IPS DF 6.9 (cell line): ENCODE data around the gene OXCT1.
"Not testable (repeated sequence)": the region's sequence is repeated elsewhere in the genome, so short reads cannot be mapped to it uniquely, and the experiment has no call there.

Source experiments
- DNase-seq: peaks from one replicate; pipeline ENCODE4 v3.0.0-alpha.2; 2013; ENCODE audit warnings: low read depth, low spot score
- H3K27ac ChIP-seq: one replicate; pipeline ENCODE4 v1.5.1; 2013; ENCODE audit warnings: low read length, control low read depth
- H3K27me3 ChIP-seq: 2 replicates; pipeline ENCODE4 v1.6.1; 2013; ENCODE audit warnings: mild to moderate bottlenecking, low read length; ENCODE audit not compliant: control insufficient read depth, insufficient read depth
- H3K36me3 ChIP-seq: 2 replicates; pipeline ENCODE4 v1.6.1; 2013; ENCODE audit warnings: low read length; ENCODE audit not compliant: control insufficient read depth, insufficient read depth
- H3K4me1 ChIP-seq: 2 replicates; pipeline ENCODE4 v1.6.1; 2013; ENCODE audit warnings: low read length; ENCODE audit not compliant: control insufficient read depth, insufficient read depth
- H3K4me3 ChIP-seq: 2 replicates; pipeline ENCODE4 v1.5.1; 2013; ENCODE audit warnings: mild to moderate bottlenecking, low read length
- H3K9me3 ChIP-seq: 2 replicates; pipeline ENCODE4 v1.6.1; 2013; ENCODE audit warnings: low read length, inconsistent platforms; ENCODE audit not compliant: control insufficient read depth, insufficient read depth
- WGBS: extraction: QIAGEN DNeasy Blood & Tissue Kit; methylation state at CpG from one replicate; pipeline ENCODE4 v1.1.7; 2013; ENCODE audit warnings: mixed read lengths, missing lambda C conversion rate; ENCODE audit not compliant: insufficient read length, insufficient coverage; 5-methylcytosine and 5-hydroxymethylcytosine counted together

The OXCT1 gene

DNA sequence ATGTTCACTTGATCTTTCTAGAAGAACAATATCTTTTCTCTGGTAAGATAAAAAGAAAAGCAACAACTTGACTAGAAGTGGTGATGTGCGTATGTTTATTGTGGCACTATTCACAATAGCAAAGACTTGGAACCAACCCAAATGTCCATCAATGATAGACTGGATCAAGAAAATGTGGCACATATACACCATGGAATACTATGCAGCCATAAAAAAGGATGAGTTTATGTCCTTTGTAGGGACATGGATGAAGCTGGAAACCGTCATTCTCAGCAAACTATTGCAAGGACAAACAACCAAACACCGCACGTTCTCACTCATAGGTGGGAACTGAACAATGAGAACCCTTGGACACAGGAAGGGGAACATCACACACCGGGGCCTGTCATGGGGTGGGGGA lies 140.8 kb downstream of the OXCT1 start:
- DNase-seq, H3K36me3 ChIP-seq: not testable (repeated sequence)
- no CpG with 5 or more reads among the region's 5 CpGs for WGBS

DNA sequence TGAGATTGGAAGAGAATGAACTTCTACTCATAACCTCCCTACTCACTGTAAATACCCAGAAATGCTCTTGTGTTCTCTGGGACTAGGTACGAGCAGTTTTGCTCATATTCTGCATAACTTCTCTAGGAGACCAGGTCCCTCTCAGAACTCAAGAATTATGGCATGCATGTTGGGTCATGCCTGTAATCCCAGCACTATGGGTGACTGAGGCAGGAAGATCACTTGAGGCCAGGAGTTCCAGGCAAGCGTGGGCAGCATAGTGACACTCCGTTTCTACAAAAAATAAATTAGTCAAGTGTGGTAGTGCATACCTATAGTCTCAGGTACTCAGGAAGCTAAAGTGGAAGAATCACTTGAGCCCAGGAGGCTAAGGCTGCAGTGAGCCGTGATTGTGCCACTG lies 141.9 kb downstream of the OXCT1 start:
- no peaks in the 10 kb centered on the region for H3K9me3 ChIP-seq
- H3K36me3 ChIP-seq = no peaks in the 10 kb centered on the region
- no peak for DNase-seq
- no peak overlapping the region for H3K27ac ChIP-seq
- no peak overlapping the region for H3K4me3 ChIP-seq
- no peaks in the 10 kb centered on the region for H3K4me1 ChIP-seq
- WGBS = no CpG with 5 or more reads among the region's 4 CpGs
- H3K27me3 ChIP-seq = no peaks in the 10 kb centered on the region

More for the DNA sequence above, 140.8 kb downstream of the OXCT1 start:
- H3K27ac ChIP-seq, H3K9me3 ChIP-seq, H3K4me1 ChIP-seq, H3K4me3 ChIP-seq, H3K27me3 ChIP-seq: not testable (repeated sequence)

DNA sequence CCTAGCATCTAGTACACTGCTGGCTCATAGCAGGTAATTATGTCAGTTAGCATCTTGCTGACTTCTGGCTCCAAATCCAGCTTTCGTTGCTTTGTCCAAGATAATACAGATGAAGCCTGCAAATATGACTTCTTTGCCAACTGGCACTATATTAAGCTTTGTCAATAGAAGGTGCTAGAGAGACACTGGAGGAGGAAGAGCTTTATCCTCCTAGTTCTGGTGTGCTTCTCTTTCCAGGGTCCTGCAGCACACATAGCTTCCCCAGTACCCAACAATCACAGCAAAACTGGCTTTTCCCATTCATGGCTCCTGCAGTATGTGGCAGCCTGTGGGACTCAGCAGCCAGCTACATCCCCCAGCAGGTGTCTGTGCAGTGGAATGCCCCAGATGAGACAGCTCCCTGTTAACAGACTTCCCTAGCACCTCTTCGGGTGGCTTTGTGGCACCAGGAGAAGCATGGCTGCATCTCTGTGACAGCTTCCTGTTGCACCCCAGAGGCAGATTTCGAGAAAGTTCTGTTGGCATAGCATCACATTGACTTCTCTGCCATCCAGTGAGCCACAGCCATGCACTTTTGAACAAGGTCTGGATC lies 147.8 kb downstream of the OXCT1 start:
- Histone ChIP-seq H3K27ac (no peak overlapping the region), H3K36me3 (no peaks in the 10 kb centered on the region), H3K4me3 (no peak overlapping the region), H3K9me3 (no peaks in the 10 kb centered on the region), H3K4me1 (no peaks in the 10 kb centered on the region), H3K27me3 (no peaks in the 10 kb centered on the region)
- no peak for DNase-seq
- no CpG with 5 or more reads among the region's 3 CpGs for WGBS

DNA sequence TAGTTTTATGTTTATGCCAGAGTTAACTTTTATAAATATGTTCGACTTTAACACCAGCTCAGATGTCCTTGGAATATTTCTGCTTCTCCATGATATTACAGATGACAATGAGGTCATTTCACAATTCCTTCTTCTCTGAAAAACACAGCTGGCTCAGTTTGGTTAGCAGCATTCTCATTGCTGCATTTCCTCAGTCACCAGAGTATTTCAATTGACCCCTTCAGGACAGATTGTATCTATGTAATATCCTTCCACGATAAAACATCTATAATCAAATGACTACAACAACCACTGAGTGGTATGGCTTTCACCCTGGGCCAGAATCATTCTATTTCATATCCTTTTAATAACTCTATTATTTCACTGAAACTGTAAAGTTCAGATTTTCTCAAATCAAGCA lies 148.7 kb downstream of the OXCT1 start:
- DNase-seq = no peak
- no CpG with 5 or more reads among the region's 2 CpGs for WGBS
- no peaks in the 10 kb centered on the region for H3K36me3 ChIP-seq
- no peak overlapping the region for H3K4me3 ChIP-seq
- no peaks in the 10 kb centered on the region for H3K27me3 ChIP-seq
- H3K4me1 ChIP-seq = no peaks in the 10 kb centered on the region
- H3K27ac ChIP-seq = no peak overlapping the region
- no peaks in the 10 kb centered on the region for H3K9me3 ChIP-seq

DNA sequence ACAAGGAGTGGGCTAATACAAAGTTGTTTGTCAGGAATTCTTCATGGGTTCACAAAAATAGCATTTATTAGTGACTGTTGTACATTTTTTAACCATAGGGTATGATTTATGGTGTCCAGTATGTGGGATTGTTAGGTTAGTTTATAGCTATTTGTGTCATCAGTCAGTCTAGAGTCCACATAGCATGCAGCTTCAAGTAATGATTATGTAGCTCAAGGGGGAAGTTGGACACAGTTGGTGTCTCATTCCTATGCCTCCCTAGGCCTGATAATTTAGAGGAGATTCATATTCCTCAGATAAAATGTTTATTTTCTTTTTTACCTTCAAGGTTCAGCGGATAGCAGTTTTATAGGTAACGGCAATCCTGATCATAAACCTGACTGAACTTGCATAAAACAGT lies 153.8 kb downstream of the OXCT1 start:
- Histone ChIP-seq H3K4me3 (no peak overlapping the region), H3K4me1 (no peaks in the 10 kb centered on the region), H3K27me3 (no peaks in the 10 kb centered on the region), H3K9me3 (no peaks in the 10 kb centered on the region), H3K27ac (no peak overlapping the region), H3K36me3 (no peaks in the 10 kb centered on the region)
- no peak for DNase-seq
- no CpG with 5 or more reads among the region's 2 CpGs for WGBS

DNA sequence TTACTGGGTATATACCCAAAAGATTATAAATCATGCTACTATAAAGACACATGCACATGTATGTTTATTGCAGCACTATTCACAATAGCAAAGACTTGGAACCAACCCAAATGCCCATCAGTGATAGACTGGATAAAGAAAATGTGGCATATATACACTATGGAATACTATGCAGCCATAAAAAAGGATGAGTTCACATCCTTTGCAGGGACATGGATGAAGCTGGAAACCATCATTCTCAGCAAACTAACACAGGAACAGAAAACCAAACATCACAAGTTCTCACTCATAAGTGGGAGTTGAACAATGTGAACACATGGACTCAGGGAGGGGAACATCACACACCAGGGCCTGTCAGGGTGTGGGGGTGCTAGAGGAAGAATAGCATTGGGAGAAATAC lies 155.8 kb downstream of the OXCT1 start:
- H3K4me1 ChIP-seq, DNase-seq, H3K4me3 ChIP-seq, H3K36me3 ChIP-seq, H3K27me3 ChIP-seq, H3K27ac ChIP-seq, H3K9me3 ChIP-seq: not testable (repeated sequence)

DNA sequence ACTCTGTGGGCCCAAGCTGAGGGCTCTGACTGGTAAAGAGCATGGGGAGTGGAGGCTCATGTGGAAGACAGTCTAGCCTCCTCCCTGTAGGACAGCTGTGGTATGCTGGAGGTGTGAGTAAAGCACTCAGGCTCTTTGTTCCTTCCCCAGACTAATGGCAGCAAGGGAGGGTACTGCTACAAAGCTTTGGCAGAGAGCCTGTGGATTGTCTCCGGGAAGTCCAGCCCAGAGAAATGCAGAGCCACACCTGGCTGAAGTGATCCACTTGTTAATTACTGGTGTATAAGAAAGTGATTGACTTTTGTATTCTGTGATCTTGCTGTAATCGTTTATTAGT lies 161.7 kb downstream of the OXCT1 start:
- Histone ChIP-seq H3K4me3 (no peak overlapping the region), H3K4me1 (no peaks in the 10 kb centered on the region), H3K27me3 (no peaks in the 10 kb centered on the region), H3K9me3 (no peaks in the 10 kb centered on the region), H3K27ac (no peak overlapping the region), H3K36me3 (no peaks in the 10 kb centered on the region)
- no CpG with 5 or more reads among the region's 2 CpGs for WGBS
- no peak for DNase-seq

DNA sequence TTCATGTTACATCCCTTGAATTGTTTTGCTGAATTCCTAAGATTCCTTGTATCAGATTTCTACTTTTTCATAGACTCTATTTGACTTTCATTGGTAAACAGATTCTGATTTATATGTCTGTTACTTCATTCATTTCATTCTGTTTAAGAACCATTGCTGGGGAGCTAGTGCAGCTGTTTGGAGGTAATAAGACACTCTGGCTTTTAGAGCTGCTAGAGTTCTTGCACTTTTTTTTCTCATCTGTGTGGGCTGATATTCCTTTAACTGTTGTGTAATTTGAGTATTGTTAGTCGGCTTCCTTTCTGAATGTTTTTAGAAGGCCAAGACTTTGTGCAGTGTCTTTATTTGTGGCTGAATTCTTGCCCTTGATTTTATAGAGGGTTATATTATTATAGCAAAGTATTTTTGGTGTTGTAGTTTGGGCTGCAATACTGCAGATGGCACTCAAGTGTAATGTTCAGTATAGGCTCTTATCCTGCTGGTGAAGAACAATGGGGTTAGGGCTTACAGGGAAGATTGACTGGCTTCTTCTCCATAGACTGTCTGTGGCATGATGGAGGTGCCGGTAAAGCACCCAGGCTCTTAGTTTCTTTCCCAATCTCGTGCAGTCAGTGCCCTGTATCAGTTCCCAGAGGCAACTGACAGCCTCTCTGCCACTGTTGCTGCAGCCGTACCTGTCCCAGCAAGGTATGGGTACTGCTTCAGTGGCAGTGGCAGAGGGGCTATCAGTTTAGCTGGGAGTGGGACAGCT lies 162.2 kb downstream of the OXCT1 start:
- no peaks in the 10 kb centered on the region for H3K9me3 ChIP-seq
- no peaks in the 10 kb centered on the region for H3K4me1 ChIP-seq
- H3K36me3 ChIP-seq = no peaks in the 10 kb centered on the region
- no CpG with 5 or more reads among the region's 4 CpGs for WGBS
- DNase-seq = peak; percentile 22
- H3K27me3 ChIP-seq = no peaks in the 10 kb centered on the region
- H3K4me3 ChIP-seq = no peak overlapping the region
- no peak overlapping the region for H3K27ac ChIP-seq

DNA sequence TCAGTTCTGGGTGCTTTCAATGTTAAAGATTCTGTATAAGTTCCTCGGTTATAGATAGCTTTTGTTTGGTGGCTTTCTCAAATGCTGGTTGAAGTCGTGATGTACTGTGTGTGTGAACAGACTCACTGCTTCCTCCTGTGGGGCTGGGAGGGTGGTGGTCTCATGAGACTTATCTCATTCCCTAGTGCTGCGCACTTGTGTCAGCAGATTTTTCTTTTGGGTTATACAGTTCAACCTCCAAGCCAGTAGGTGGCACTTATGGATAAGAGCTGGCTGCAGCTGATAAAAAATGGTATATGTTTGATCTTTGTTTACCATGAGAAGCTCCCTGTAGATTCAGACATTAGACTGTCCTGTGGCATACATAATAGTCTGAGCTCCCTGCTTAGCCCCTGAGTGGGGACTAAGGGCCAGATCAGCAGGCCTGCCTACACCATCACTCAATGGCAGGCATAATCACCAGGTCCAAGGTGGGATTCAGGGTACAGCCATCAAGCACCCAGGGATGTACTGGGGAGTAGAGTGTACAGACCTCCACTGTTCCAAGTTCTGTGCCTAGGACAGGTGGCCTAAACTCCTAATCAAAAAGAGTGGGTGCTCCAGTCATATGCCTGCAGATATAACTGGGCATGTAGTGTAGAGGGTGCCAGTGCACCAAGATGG lies 174.2 kb downstream of the OXCT1 start:
- H3K36me3 ChIP-seq = no peaks in the 10 kb centered on the region
- no peak for DNase-seq
- no peaks in the 10 kb centered on the region; the same call in 1 of the 2 replicates for H3K9me3 ChIP-seq
- no peaks in the 10 kb centered on the region for H3K4me1 ChIP-seq
- H3K4me3 ChIP-seq = no peak overlapping the region
- no peaks in the 10 kb centered on the region for H3K27me3 ChIP-seq
- no CpG with 5 or more reads among the region's 3 CpGs for WGBS
- no peak overlapping the region for H3K27ac ChIP-seq

DNA sequence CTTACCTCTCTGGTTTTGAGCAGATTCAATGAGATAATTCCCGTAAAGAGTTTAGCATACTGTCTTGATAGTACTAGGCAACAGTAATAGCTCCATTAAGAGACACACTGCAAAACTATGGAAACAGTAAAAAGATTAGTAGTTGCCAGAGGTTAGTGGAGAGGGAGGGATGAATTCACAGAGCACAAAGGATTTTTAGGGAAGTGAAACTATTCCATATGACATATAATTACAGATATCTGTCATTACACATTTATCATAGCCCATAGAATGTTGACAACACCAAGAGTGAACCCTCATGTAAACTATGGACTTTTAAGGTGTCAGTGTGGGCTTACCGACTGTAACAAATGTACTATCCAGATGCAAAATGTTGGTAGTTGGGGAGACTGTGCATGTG lies 183.5 kb downstream of the OXCT1 start:
- H3K9me3 ChIP-seq = no peaks in the 10 kb centered on the region
- WGBS = no CpG with 5 or more reads among the region's 2 CpGs
- no peak for DNase-seq

DNA sequence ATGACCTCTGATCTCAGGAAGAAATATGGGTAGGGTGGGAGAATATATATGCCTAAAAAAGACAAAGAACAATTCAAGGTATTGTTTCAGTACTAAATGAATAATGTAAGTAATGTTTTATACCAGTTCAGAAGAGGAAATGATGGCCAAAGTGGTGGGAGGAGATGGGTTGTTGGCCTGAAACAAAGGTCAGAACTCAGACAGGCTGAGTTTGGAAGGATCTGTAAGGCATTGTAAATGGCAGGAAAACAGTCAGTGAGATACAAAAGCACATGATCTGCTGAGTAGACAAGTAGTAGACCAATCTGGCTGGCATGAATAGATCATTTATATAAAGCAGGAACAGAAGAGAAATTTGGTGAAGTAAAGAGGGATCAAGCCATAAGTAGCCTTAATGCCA lies 184.0 kb downstream of the OXCT1 start:
- Histone ChIP-seq H3K36me3 (no peaks in the 10 kb centered on the region), H3K27ac (no peak overlapping the region), H3K4me1 (no peaks in the 10 kb centered on the region), H3K27me3 (no peaks in the 10 kb centered on the region), H3K4me3 (no peak overlapping the region), H3K9me3 (no peaks in the 10 kb centered on the region)
- no peak for DNase-seq

More for the DNA sequence above, 183.5 kb downstream of the OXCT1 start:
- Histone ChIP-seq H3K27me3 (no peaks in the 10 kb centered on the region), H3K4me3 (no peak overlapping the region), H3K36me3 (no peaks in the 10 kb centered on the region), H3K27ac (no peak overlapping the region), H3K4me1 (no peaks in the 10 kb centered on the region)
